Stimulated activated CD4-positive, alpha-beta T cell treated with anti-CD3 and anti-CD28 coated beads, TNF-alpha, amount 100 ng/mL, for 1 hour (primary cell): ENCODE data around the gene LEKR1.
"Not testable (repeated sequence)": the region's sequence is repeated elsewhere in the genome, so short reads cannot be mapped to it uniquely, and the experiment has no call there.

Source experiments
- DNase-seq, 3 donors: peaks; one replicate each; pipeline ENCODE4 v3.0.0-alpha.2; 2020; ENCODE audit warnings: low read depth in 3 of 3, low spot score in 1 of 3

The LEKR1 gene

DNA sequence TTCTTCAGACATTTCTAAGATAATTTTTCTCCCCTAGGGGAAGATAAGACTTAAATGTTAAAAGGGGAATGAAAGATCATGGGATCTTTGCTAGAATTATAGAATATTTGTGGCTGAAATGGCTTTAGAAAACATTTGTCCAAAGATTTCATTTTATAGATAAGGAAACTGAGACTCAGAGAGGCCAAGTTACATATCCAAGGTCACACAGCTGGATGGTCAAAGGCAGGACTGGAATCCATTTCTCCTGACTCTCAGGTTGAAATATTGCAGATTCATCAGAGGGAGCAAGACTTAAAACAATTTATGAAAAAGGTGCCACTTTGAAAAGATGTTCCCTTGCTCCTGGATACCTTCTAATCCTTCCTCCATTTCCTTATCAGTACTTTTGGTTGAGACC is 19.5 kb upstream of the LEKR1 start:
- DNase-seq: no peak

DNA sequence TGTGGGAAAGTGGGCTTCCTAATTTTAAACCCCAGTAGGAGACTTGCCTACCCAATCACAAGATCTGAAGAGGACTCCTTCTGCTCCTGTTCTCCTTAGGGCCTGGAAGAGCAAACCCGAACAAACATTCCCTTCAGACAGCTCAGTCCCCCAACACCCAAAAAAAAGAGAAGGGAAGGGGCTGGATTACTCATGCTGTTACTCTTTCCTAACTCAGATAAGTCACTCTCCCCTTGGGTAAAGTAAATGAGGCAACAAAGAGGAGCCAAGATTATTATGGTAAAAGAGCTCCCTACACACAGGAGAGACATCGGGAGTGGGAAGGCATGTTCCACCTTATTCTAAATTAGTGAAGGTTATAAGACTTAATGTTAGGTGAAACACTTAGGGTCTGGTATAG is 18.1 kb upstream of the LEKR1 start:
- no peak for DNase-seq

- DNase-seq: no peak
Observed at GRCh38 chr3:156811089-156811862, 14.9 kb upstream of the LEKR1 start.

DNA sequence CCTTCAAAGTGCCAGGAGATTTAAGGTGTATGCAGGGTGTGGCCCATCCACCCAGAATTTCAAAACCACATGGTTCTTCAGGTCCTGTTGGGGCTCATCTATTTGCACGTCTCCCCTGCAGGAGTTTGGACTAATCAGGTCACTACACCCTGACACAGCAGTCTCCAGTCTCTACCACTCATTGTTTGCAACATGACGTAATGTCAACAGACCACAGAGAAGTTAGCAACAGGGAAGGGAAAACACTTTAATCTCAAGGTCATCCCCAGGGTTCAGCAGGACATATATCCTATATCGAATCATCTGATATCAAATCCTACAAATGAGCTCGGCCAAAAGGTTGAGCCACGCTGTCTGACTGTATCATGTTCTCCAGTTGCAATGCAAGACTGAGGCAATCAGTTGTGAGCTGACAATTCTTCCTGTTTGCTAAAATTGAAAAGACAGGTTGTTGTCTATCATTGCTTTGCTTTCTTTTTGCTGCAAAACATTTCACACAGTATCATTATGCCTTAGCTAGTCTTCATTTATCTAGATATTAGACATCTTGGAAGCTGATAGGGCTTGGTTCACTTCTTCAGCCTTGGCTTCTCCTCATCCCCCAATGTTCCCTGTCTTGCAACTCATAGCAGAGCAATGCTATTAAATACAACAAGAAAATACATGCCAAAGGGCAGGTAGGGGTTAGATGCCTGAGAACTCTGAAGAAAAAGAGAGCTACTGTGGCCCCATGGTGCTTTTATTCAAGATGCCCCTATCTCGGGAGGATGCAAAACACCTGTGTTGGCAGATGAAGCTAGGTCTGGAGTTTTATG is 13.4 kb upstream of the LEKR1 start:
- no peak for DNase-seq

DNA sequence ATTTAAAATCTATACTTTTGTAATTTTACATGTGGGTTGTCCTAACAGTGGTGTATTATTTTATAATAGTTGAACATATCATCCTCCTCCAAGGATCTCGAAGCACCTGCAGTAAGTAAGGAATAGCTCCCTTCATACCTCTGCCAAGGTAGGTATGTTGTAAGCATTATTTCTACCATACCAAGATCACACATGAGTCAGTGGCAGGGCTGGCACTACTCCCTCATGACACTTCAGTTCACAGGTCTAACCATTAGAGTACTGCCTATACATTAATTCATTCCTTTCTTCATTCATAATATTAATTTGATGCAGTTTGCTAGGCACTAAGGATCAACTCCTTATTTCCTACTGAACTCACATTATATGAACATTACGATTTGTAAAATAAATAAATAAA is 11.9 kb upstream of the LEKR1 start:
- DNase-seq: no peak

- peak in 1 of 3 donors; percentile 21 for DNase-seq
Observed at GRCh38 chr3:156816091-156816793, 9.9 kb upstream of the LEKR1 start.

- peak; percentile 70 to 85 (median 71) for DNase-seq
Observed at GRCh38 chr3:156816794-156817645, 9.1 kb upstream of the LEKR1 start.

DNA sequence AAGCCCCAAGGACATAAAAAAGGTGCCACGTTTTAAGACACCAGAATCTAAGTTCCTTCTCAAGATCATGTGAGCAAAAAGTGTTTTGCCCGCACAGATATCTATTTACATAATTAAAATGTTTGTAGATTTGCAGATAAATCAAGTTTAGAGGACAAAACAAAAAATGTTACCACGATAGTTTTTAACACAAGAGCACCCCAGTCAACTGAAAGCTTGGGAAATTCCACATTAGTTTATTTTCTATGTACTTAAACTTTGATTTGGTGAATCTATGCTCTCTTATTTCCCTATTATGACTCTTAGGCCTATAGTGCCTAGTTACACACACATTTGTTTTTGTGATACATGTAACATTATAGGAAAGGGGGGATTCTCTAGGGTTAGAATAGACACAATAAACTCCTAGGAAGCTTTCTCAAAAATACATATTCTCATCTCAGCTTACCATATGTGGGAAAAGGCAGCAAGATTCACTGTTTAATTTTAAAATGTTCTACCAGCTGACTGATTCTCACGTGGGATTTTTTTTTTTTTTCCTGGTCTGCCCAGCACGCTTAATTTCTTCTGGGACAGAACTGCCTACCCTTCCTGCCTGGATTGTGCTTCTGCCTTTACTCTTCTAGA is 8.4 kb upstream of the LEKR1 start:
- no peak for DNase-seq

- DNase-seq: no peak
Observed at GRCh38 chr3:156818273-156818651, 7.9 kb upstream of the LEKR1 start.

- DNase-seq: no peak
Observed at GRCh38 chr3:156818890-156819289, 7.3 kb upstream of the LEKR1 start.

DNA sequence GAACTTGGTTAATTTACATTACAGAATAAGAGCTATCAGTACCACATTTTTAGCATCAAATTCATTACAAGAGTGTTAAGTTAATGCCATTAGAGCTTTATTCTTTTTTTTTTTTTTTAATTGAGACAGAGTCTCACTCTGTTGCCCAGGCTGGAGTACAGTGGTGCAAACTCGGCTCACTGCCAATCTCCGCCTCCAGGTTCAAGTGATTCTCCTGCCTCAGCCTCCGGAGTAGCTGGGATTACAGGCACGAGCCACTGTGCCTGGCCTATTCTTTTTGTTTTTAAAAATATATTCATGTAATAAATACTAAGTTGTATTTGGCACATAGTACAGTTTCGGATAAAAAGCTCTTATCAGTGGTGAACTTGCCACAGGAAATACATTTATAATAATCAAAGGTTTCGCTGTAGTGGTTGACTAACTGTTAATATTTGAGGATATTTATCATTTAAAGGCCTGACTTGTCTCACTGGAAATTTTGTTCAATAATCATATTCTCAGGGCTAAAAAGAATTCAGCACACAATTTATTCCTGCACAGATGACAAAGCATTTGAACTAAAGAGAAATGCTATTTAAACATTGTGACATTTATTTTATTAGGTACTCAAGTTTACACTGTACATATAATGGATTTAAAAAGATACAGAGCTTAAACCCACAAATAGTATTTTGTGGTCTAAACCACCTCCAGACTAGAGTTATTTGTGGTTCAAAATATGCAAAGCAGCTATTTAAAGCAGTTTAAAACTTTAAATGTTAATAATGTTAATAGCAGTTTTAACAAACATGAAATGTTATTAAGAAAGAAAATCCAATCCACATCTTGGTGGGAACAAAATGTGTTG is 6.1 kb upstream of the LEKR1 start:
- DNase-seq: no peak

DNA sequence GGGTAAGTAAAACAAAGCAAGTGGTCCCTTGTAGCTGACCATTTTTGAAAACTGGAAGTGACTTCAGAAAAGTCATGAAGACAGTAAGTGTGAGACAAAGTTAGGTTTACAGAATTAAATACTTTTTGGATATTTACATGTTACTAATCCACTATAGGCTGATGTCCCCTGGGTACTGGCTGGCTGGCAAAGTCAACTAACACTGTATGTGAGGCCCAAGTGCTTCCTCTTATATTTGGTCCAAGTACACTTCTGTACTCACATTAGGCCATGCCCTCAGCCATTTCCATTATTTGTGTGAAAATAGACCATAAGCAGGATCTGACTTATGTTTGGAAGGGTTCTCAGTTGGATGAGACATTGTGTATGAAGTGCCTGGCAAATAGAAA is 5.5 kb upstream of the LEKR1 start:
- no peak for DNase-seq

DNA sequence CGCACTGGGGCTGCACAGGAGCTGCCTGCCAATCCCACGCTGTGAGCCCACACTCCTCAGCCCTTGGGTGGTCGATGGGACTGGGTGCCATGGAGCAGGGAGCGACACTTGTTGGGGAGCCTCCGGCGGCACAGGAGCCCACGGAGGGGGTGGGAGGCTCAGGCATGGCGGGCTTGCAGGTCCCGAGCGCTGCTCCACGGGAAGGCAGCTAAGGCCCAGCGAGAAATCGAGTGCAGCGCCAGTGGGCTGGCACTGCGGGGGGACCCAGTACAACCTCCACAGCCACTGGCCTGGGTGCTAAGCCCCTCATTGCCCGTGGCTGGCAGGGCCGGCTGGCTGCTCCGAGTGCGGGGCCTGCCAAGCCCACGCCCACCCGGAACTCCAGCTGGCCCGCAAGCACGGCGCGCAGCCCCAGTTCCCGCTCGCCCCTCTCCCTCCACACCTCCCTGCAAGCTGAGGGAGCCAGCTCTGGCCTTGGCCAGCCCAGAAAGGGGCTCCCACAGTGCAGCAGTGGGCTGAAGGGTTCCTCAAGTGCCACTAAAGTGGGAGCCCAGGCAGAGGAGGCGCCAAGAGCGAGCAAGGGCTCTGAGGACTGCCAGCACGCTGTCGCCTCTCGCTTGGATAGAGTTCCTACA is 3.4 kb upstream of the LEKR1 start:
- not testable (repeated sequence) for DNase-seq

GRCh38 chr3:156825795-156826143 is 384 bp upstream of the LEKR1 start:
- no peak for DNase-seq

DNA sequence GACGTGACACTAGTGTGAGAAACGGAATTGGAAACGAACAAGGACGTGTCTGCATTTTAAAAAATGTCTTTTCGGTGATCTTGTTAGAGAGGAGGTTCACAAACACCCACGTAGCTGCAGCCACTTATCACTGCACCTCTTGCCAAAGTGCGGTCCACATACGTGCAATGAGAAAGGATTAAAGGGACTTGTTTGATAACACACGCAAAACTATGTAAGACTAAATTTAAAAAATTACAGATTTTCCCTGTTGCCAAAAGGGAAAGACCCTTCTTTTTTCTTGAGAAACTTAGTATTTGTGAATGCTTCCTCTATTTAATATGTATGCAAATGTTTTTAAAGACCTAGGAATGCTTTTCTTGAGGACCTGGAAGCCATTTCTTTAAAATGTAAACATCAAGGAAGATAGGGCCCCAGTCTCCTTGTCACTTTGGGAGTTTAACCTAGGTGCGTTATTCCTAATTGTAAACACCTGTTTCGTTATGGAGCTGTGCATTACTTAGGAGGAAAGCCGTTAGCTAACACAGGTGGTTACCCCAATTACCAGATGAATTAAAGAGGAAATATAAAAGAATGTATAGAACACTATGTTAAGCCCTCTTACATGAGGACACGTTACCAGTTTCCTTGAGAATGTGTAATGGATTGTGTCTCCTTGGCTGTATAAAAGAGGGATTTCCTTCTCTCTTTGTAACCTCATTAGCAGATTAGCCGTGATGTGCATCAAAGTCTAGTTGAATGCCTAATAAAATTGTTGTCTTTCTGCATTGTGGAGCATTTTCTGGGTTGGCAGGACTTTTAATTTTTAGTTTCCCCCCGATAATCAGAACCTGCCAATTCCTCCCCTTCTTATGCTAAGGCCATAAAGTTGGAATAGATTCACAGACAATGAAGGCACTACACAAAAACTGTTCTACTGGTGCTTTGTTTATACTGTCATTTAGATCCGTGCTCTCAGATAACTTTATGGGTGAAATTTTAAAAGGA is 1.0 kb downstream of the LEKR1 start:
- DNase-seq: no peak

DNA sequence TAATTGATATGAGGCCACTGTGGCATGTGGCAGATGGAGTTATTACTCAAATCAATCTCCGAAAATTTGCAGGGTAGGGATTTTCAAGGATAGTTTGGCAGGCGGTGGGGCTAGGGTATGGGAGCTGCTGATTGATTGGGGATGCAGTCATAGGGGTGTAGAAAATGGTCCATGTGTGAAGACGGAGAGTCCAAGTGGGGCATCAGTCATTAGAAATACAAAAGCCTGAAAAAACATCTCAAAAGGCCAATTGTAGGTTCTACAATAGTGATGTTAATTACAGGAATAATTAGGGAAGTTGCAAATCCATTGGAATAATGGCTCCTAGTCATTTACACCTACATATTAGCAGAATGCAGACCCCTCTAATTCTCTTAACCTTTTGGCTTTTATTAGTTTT is 4.9 kb downstream of the LEKR1 start:
- DNase-seq: no peak

- DNase-seq: no peak
Observed at GRCh38 chr3:156834435-156834834, 8.3 kb downstream of the LEKR1 start.

GRCh38 chr3:156834962-156835535 is 8.9 kb downstream of the LEKR1 start:
- DNase-seq: no peak
